PFSK-1 (cell line): ENCODE results near the gene NAA50.

ENCODE experiments used
- POLR2AphosphoS5 ChIP-seq: IDR thresholded peaks from 2 replicates; pipeline ENCODE4 v1.6.1; 2012; ENCODE audit warnings: low read depth, mild to moderate bottlenecking, control low read depth, low read length, moderate library complexity
- TAF1 ChIP-seq: IDR thresholded peaks from 2 replicates; pipeline ENCODE4 v1.6.1; 2012; ENCODE audit warnings: low read length, control low read depth, borderline replicate concordance; ENCODE audit not compliant: insufficient read depth
- TF ChIP-seq, protein P1 (sequence below), 2 experiments: IDR thresholded peaks; 2 replicates each; pipeline versions ENCODE4 v1.6.1 to v1.8.0; 2011 to 2012; ENCODE audit warnings: low read depth in 2 of 2, low read length in 2 of 2, control low read depth in 1 of 2, inconsistent platforms in 1 of 2, mild to moderate bottlenecking in 1 of 2, moderate library complexity in 1 of 2; ENCODE audit not compliant: insufficient read depth in 1 of 2

DNA sequence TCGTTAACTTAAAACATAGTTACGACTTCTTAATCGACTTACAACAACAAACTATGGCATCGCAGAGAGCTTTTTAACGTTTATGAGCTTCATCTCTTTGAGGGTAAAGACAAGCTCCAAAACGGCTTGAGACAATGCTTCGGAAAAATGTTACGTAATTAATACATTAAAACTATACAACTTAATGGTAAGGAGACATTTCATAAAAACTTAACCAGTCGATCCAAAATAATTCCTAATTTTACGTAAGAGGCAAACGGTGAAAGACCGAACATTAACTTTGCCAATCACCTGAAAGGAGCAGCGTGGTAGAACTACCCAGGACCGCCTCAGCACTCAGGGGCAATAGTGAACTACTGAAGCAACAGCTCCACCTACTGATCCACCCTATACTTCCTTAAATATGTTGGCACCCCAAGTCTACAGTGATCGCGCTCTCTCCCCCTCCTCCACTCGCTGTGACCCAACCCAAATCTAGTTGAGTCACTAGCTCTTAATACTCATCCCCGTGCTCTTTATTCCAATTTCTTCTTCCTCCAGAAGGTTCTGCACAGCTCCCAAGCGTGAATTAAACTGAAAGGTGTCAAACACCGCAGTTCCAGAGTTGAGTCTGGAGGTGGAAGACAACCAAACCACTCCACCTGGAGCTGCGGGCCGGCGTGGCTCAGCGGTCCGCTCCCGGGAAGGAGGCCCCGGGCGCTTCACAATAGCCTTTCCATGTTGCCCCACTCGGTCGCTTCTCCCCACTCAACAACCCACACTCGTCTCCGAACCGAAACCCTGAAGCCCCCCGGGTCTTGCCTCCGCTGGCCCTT lies 901 bp downstream of the NAA50 start:
- TF ChIP-seq POLR2AphosphoS5, result no peak
- TF ChIP-seq, protein P1, sequence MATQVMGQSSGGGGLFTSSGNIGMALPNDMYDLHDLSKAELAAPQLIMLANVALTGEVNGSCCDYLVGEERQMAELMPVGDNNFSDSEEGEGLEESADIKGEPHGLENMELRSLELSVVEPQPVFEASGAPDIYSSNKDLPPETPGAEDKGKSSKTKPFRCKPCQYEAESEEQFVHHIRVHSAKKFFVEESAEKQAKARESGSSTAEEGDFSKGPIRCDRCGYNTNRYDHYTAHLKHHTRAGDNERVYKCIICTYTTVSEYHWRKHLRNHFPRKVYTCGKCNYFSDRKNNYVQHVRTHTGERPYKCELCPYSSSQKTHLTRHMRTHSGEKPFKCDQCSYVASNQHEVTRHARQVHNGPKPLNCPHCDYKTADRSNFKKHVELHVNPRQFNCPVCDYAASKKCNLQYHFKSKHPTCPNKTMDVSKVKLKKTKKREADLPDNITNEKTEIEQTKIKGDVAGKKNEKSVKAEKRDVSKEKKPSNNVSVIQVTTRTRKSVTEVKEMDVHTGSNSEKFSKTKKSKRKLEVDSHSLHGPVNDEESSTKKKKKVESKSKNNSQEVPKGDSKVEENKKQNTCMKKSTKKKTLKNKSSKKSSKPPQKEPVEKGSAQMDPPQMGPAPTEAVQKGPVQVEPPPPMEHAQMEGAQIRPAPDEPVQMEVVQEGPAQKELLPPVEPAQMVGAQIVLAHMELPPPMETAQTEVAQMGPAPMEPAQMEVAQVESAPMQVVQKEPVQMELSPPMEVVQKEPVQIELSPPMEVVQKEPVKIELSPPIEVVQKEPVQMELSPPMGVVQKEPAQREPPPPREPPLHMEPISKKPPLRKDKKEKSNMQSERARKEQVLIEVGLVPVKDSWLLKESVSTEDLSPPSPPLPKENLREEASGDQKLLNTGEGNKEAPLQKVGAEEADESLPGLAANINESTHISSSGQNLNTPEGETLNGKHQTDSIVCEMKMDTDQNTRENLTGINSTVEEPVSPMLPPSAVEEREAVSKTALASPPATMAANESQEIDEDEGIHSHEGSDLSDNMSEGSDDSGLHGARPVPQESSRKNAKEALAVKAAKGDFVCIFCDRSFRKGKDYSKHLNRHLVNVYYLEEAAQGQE (IDR thresholded peaks at IDR 0.05; ENCODE audit: insufficient read depth in 1 of 2, low read depth in 2 of 2, low read length in 2 of 2), result no peak
- no peak for TF ChIP-seq TAF1
